HEK293 (cell line): ENCODE results near the gene CYBA.

Experiments
- CTCF ChIA-PET: fragments of 350-600 bp; formaldehyde crosslinking; extraction: SDS; loops from one replicate; lab custom pipeline; 2021; ENCODE audit warnings: antibody characterized with exemption; lab: Yijun Ruan, JAX
- POLR2A ChIA-PET: fragments of 300-600 bp; formaldehyde crosslinking; extraction: SDS; loops from one replicate; lab custom pipeline; 2020; ENCODE audit warnings: antibody characterized with exemption, inconsistent platforms; lab: Yijun Ruan, JAX
- H3K27ac ChIP-seq: fragments of 200-500 bp; sonication (Bioruptor generic); 2 replicates; pipeline ENCODE4 v1.5.1; 2014; ENCODE audit warnings: low read depth, low read length, control low read depth, inconsistent platforms; ENCODE audit errors: extremely low read depth
- H3K36me3 ChIP-seq, 2 experiments: fragments of 200-500 bp in 1 of 2; sonication (Bioruptor generic) in 1 of 2; 1 replicate in 1 of 2; 2 replicates in 1 of 2; pipeline ENCODE4 v1.5.1; 2014 to 2017; ENCODE audit warnings: inconsistent platforms in 2 of 2, low read length in 2 of 2; ENCODE audit not compliant: control insufficient read depth in 2 of 2, insufficient read depth in 1 of 2
- H3K4me1 ChIP-seq: fragments of 200-500 bp; sonication (Bioruptor generic); 2 replicates; pipeline ENCODE4 v1.5.1; 2014; ENCODE audit warnings: mild to moderate bottlenecking, low read length, inconsistent platforms; ENCODE audit not compliant: control insufficient read depth, insufficient read depth
- H3K4me3 ChIP-seq: 2 replicates; pipeline ENCODE4 v1.5.1; 2011; ENCODE audit warnings: low read depth, mild to moderate bottlenecking, control low read depth, low read length, moderate library complexity
- H3K9me3 ChIP-seq: fragments of 200-500 bp; sonication (Bioruptor generic); 2 replicates; pipeline ENCODE4 v1.5.1; 2014; ENCODE audit warnings: low read depth, low read length, inconsistent platforms; ENCODE audit not compliant: control insufficient read depth, insufficient read depth
- BCL11A ChIP-seq: fragments of 450-650 bp; formaldehyde crosslinking; IDR thresholded peaks from 2 replicates; pipeline ENCODE4 v1.5.1; 2016; ENCODE audit warnings: low read depth, missing biosample characterization, missing genetic modification characterization
- BCL6B ChIP-seq: fragments of 450-650 bp; formaldehyde crosslinking; IDR thresholded peaks from 2 replicates; pipeline ENCODE4 v1.5.1; 2017; ENCODE audit warnings: missing biosample characterization, missing genetic modification characterization
- EGR2 ChIP-seq: fragments of 450-650 bp; formaldehyde crosslinking; IDR thresholded peaks from 2 replicates; pipeline ENCODE4 v1.5.1; 2016; ENCODE audit warnings: low read depth, missing biosample characterization, missing genetic modification characterization
- HOXC10 ChIP-seq: sonication (generic); formaldehyde crosslinking; IDR thresholded peaks from 2 replicates; pipeline ENCODE4 v1.8.1; 2023; ENCODE audit warnings: mild to moderate bottlenecking, missing genetic modification reagents
- HOXD13 ChIP-seq: sonication (generic); formaldehyde crosslinking; IDR thresholded peaks from 2 replicates; pipeline ENCODE4 v1.8.0; 2022; ENCODE audit warnings: missing genetic modification reagents, borderline replicate concordance
- KLF10 ChIP-seq: fragments of 450-650 bp; IDR thresholded peaks from 2 replicates; pipeline ENCODE4 v1.5.1; 2018; ENCODE audit warnings: missing biosample characterization, mild to moderate bottlenecking, missing genetic modification characterization
- REPIN1 ChIP-seq: fragments of 450-650 bp; formaldehyde crosslinking; IDR thresholded peaks from 2 replicates; pipeline ENCODE4 v1.5.1; 2017; ENCODE audit warnings: missing biosample characterization, missing genetic modification characterization, low read depth
- YY2 ChIP-seq: fragments of 450-650 bp; formaldehyde crosslinking; IDR thresholded peaks from 2 replicates; pipeline ENCODE4 v1.5.1; 2016; ENCODE audit warnings: missing biosample characterization, missing genetic modification characterization
- ZEB2 ChIP-seq: fragments of 450-650 bp; formaldehyde crosslinking; IDR thresholded peaks from 2 replicates; pipeline ENCODE4 v1.5.1; 2016; ENCODE audit warnings: missing biosample characterization, missing genetic modification characterization
- ZFHX2 ChIP-seq: fragments of 450-650 bp; formaldehyde crosslinking; conservative IDR thresholded peaks from 2 replicates; pipeline ENCODE4 v1.5.1; 2016; ENCODE audit warnings: missing biosample characterization, missing genetic modification characterization
- ZFP37 ChIP-seq: fragments of 450-650 bp; formaldehyde crosslinking; IDR thresholded peaks from 2 replicates; pipeline ENCODE4 v1.5.1; 2016; ENCODE audit warnings: missing biosample characterization, missing genetic modification characterization
- ZFP69B ChIP-seq: fragments of 450-650 bp; formaldehyde crosslinking; IDR thresholded peaks from 2 replicates; pipeline ENCODE4 v1.5.1; 2016; ENCODE audit warnings: missing biosample characterization, missing genetic modification characterization
- ZNF112 ChIP-seq: fragments of 450-650 bp; formaldehyde crosslinking; IDR thresholded peaks from 2 replicates; pipeline ENCODE4 v1.5.0; 2017; ENCODE audit warnings: missing biosample characterization, missing genetic modification characterization
- ZNF211 ChIP-seq: fragments of 450-650 bp; formaldehyde crosslinking; IDR thresholded peaks from 2 replicates; pipeline ENCODE4 v1.5.1; 2016; ENCODE audit warnings: low read depth, missing biosample characterization, missing genetic modification characterization
- ZNF311 ChIP-seq: fragments of 450-650 bp; formaldehyde crosslinking; IDR thresholded peaks from 2 replicates; pipeline ENCODE4 v1.5.1; 2017; ENCODE audit warnings: missing biosample characterization, missing genetic modification characterization, borderline replicate concordance
- ZNF391 ChIP-seq: fragments of 450-650 bp; formaldehyde crosslinking; IDR thresholded peaks from 2 replicates; pipeline ENCODE4 v1.5.1; 2016; ENCODE audit warnings: low read depth, missing biosample characterization, missing genetic modification characterization, borderline replicate concordance
- ZNF501 ChIP-seq: fragments of 450-650 bp; formaldehyde crosslinking; IDR thresholded peaks from 2 replicates; pipeline ENCODE4 v1.5.1; 2016; ENCODE audit warnings: missing biosample characterization, missing genetic modification characterization
- ZNF510 ChIP-seq: fragments of 450-650 bp; formaldehyde crosslinking; IDR thresholded peaks from 2 replicates; pipeline ENCODE4 v1.5.1; 2018; ENCODE audit warnings: mild to moderate bottlenecking, missing genetic modification characterization, missing biosample characterization; ENCODE audit not compliant: insufficient replicate concordance
- ZNF544 ChIP-seq: fragments of 450-650 bp; formaldehyde crosslinking; IDR thresholded peaks from 2 replicates; pipeline ENCODE4 v1.5.0; 2017; ENCODE audit warnings: missing biosample characterization, missing genetic modification characterization
- ZNF549 ChIP-seq: fragments of 450-650 bp; IDR thresholded peaks from 2 replicates; pipeline ENCODE4 v1.5.1; 2018; ENCODE audit warnings: missing biosample characterization, missing genetic modification characterization, mild to moderate bottlenecking, inconsistent platforms, moderate library complexity
- ZNF561 ChIP-seq: fragments of 450-650 bp; IDR thresholded peaks from 2 replicates; pipeline ENCODE4 v1.5.1; 2018; ENCODE audit warnings: missing biosample characterization, missing genetic modification characterization, borderline replicate concordance
- ZNF670 ChIP-seq: fragments of 450-650 bp; formaldehyde crosslinking; IDR thresholded peaks from 2 replicates; pipeline ENCODE4 v1.5.1; 2016; ENCODE audit warnings: missing biosample characterization, missing genetic modification characterization, low read depth
- ZNF677 ChIP-seq: fragments of 450-650 bp; IDR thresholded peaks from 2 replicates; pipeline ENCODE4 v1.5.0; 2018; ENCODE audit warnings: missing biosample characterization, mild to moderate bottlenecking, missing genetic modification characterization, moderate library complexity
- ZNF776 ChIP-seq: fragments of 450-650 bp; formaldehyde crosslinking; IDR thresholded peaks from 2 replicates; pipeline ENCODE4 v1.5.0; 2017; ENCODE audit warnings: missing biosample characterization, missing genetic modification characterization, borderline replicate concordance
- ZNF777 ChIP-seq: fragments of 450-650 bp; formaldehyde crosslinking; IDR thresholded peaks from 2 replicates; pipeline ENCODE4 v1.5.1; 2017; ENCODE audit warnings: missing biosample characterization, missing genetic modification characterization, borderline replicate concordance
- ZNF791 ChIP-seq: fragments of 450-650 bp; formaldehyde crosslinking; IDR thresholded peaks from 2 replicates; pipeline ENCODE4 v1.5.1; 2016; ENCODE audit warnings: missing biosample characterization, missing genetic modification characterization
- ZSCAN16 ChIP-seq: fragments of 450-650 bp; formaldehyde crosslinking; IDR thresholded peaks from 2 replicates; pipeline ENCODE4 v1.5.1; 2016; ENCODE audit warnings: missing biosample characterization, missing genetic modification characterization
- ZXDB ChIP-seq: fragments of 450-650 bp; formaldehyde crosslinking; IDR thresholded peaks from 2 replicates; pipeline ENCODE4 v1.5.1; 2016; ENCODE audit warnings: missing biosample characterization, missing genetic modification characterization
- TF ChIP-seq, protein P1 (sequence below): fragments of 450-650 bp; formaldehyde crosslinking; IDR thresholded peaks from 2 replicates; pipeline ENCODE4 v1.5.1; 2016; ENCODE audit warnings: missing biosample characterization, missing genetic modification characterization

CYBA gene

DNA sequence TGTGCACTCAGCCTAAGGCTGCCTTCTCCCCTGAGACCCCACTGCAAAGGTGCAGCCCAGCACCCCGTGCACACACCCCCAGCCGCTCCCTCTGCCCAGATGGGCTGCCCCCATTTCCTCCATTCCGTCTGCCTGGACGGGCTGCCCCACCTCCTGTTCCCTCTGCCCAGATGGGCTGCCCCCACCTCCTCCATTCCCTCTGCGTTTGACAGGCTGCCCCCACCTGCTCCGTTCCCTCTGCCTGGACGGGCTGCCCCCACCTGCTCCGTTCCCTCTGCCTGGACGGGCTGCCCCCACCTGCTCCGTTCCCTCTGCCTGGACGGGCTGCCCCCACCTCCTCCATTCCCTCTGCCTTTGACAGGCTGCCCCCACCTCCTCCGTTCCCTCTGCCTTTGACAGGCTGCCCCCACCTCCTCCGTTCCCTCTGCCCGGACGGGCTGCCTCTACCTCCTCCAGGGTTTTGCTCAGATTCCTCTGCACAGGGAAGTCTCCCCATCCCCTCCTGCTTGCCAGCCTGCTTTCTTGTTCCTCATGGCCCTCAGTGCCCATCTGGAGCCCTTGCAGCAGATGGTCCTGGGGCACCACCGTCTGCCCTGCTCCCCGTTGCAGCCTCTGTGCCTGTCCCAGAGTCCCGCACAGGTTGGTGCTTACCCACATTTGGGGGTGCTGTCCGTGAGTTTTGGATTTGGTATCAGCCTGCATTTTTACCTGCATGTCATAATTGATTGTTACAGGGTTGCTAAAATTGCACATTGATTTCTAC, 35.9 kb downstream of the CYBA start:
- no peak for TF ChIP-seq HOXC10 (CRISPR knock-in tag)
- TF ChIP-seq YY2 (tag by site-specific recombination) = no peak
- TF ChIP-seq ZNF211 = no peak
- no peak for TF ChIP-seq ZNF791
- no peak for TF ChIP-seq ZSCAN16 (tag by site-specific recombination)
- no peak for TF ChIP-seq ZEB2
- TF ChIP-seq ZNF561 (tag by site-specific recombination) = no peak
- TF ChIP-seq KLF10 (tag by site-specific recombination) = no peak
- no peak for TF ChIP-seq HOXD13 (CRISPR knock-in tag)
- TF ChIP-seq ZXDB (tag by site-specific recombination) = no peak
- no peak for TF ChIP-seq BCL6B (tag by site-specific recombination)
- no peak for TF ChIP-seq ZNF391 (tag by site-specific recombination)
- TF ChIP-seq, protein P1, sequence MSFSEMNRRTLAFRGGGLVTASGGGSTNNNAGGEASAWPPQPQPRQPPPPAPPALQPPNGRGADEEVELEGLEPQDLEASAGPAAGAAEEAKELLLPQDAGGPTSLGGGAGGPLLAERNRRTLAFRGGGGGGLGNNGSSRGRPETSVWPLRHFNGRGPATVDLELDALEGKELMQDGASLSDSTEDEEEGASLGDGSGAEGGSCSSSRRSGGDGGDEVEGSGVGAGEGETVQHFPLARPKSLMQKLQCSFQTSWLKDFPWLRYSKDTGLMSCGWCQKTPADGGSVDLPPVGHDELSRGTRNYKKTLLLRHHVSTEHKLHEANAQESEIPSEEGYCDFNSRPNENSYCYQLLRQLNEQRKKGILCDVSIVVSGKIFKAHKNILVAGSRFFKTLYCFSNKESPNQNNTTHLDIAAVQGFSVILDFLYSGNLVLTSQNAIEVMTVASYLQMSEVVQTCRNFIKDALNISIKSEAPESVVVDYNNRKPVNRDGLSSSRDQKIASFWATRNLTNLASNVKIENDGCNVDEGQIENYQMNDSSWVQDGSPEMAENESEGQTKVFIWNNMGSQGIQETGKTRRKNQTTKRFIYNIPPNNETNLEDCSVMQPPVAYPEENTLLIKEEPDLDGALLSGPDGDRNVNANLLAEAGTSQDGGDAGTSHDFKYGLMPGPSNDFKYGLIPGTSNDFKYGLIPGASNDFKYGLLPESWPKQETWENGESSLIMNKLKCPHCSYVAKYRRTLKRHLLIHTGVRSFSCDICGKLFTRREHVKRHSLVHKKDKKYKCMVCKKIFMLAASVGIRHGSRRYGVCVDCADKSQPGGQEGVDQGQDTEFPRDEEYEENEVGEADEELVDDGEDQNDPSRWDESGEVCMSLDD (tag by site-specific recombination) = no peak
- no peak for TF ChIP-seq ZFP37
- no peak for TF ChIP-seq ZNF311
- TF ChIP-seq, all 188 proteins: peak for 0
- H3K36me3 ChIP-seq = peaks cover 7 to 75% of the 10 kb centered on the region in 2 experiments; a peak in 2 of 3 replicates
- ChIA-PET CTCF (no interaction called here), POLR2A (no interaction called here)
- no peak overlapping the region for H3K27ac ChIP-seq
- no peaks in the 10 kb centered on the region for H3K4me1 ChIP-seq
- H3K4me3 ChIP-seq = no peak overlapping the region
- no peaks in the 10 kb centered on the region for H3K9me3 ChIP-seq

GRCh38 chr16:88613911-88614817, 36.7 kb downstream of the CYBA start:
- H3K27ac ChIP-seq = no peak overlapping the region
- ChIA-PET CTCF (interaction anchor here (0.6 kb wide), 1 partner anchor 62 kb away, joined by 3 read pairs; no protein-coding TSS in a partner anchor), POLR2A (no interaction called here)
- H3K36me3 ChIP-seq = peaks cover 12 to 74% of the 10 kb centered on the region in 2 experiments; a peak in 2 of 3 replicates
- H3K4me3 ChIP-seq = no peak overlapping the region
- H3K9me3 ChIP-seq = no peaks in the 10 kb centered on the region
- no peaks in the 10 kb centered on the region for H3K4me1 ChIP-seq
- TF ChIP-seq BCL11A (tag by site-specific recombination) (no peak), ZNF776 (tag by site-specific recombination) (no peak), ZNF544 (tag by site-specific recombination) (no peak), ZNF777 (tag by site-specific recombination) (no peak), HOXD13 (CRISPR knock-in tag) (no peak), ZNF501 (tag by site-specific recombination) (no peak), ZNF670 (tag by site-specific recombination) (no peak), ZSCAN16 (tag by site-specific recombination) (no peak), BCL6B (tag by site-specific recombination) (no peak), ZNF510 (tag by site-specific recombination) (no peak), ZNF677 (tag by site-specific recombination) (no peak), ZNF549 (tag by site-specific recombination) (no peak), ZFP69B (tag by site-specific recombination) (no peak), ZNF112 (tag by site-specific recombination) (no peak), EGR2 (tag by site-specific recombination) (no peak), ZFHX2 (tag by site-specific recombination) (no peak), REPIN1 (tag by site-specific recombination) (no peak)
